ENCODE data around the gene JTB. TPM values are rescaled to one million over a fixed set of nuclear protein-coding genes. Genes with fewer than 3 reads are reported as not detected.

JTB gene
- total RNA-seq, 2 donors from 2014 or later, result 151 to 177 TPM

DNA sequence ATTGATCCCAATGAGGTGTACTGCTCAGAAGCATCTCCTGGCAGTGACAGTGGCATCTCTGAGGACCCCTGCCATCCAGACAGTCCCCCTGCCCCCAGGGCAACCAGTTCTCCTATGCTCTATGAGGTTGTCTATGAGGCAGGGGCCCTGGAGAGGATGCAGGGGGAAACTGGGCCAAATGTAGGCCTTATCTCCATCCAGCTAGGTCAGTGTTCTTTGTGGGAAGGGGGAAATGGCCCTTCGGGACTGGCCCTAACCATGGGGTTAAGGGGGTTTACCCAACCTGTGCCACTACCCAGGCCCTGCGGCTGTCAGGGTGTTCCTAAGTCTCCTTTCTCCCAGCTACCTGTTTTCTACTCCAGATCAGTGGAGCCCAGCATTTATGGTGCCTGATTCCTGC lies 8.5 kb downstream of the JTB start:
- H3K27me3 ChIP-seq, result no peaks in the 10 kb centered on the region
- peaks cover 0 to 3% of the 10 kb centered on the region in 2 donors for H3K36me3 ChIP-seq (replicated peaks in 1 of 2; ENCODE audit: insufficient read depth in 1 of 2, low read depth in 2 of 2)
- H3K9me3 ChIP-seq, result no peaks in the 10 kb centered on the region
- intact Hi-C loops (cut with DNase I), result no loop called here
- H3K27ac ChIP-seq, result peak overlapping the region in 3 of 4 donors; percentile 89 to 92 (median 91)
- TF ChIP-seq, protein P1, sequence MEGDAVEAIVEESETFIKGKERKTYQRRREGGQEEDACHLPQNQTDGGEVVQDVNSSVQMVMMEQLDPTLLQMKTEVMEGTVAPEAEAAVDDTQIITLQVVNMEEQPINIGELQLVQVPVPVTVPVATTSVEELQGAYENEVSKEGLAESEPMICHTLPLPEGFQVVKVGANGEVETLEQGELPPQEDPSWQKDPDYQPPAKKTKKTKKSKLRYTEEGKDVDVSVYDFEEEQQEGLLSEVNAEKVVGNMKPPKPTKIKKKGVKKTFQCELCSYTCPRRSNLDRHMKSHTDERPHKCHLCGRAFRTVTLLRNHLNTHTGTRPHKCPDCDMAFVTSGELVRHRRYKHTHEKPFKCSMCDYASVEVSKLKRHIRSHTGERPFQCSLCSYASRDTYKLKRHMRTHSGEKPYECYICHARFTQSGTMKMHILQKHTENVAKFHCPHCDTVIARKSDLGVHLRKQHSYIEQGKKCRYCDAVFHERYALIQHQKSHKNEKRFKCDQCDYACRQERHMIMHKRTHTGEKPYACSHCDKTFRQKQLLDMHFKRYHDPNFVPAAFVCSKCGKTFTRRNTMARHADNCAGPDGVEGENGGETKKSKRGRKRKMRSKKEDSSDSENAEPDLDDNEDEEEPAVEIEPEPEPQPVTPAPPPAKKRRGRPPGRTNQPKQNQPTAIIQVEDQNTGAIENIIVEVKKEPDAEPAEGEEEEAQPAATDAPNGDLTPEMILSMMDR (IDR thresholded peaks at IDR 0.05), result no peak
- no peak for TF ChIP-seq POLR2A (IDR thresholded peaks at IDR 0.05)
- no peak overlapping the region for H3K4me3 ChIP-seq
- DNase-seq (no peak), ATAC-seq (no peak)
- 93% methylated on average over 2 of the region's 2 CpGs; no CpG with 5 or more reads in 1 of the 2 donors for WGBS, 2 donors
- H3K4me1 ChIP-seq, result peaks cover 36% of the 10 kb centered on the region

GRCh38 chr1:153968408-153968807 lies 9.1 kb downstream of the JTB start:
- intact Hi-C loops (cut with DNase I), result no loop called here
- no peak for ATAC-seq
- Histone ChIP-seq H3K36me3 (replicated peaks in 1 of 2; ENCODE audit: insufficient read depth in 1 of 2, low read depth in 2 of 2) (no peaks in the 10 kb centered on the region), H3K4me1 (peaks cover 39% of the 10 kb centered on the region), H3K27ac (peak overlapping the region; percentile 67 to 92 (median 90)), H3K27me3 (no peaks in the 10 kb centered on the region), H3K4me3 (no peak overlapping the region), H3K9me3 (no peaks in the 10 kb centered on the region)
- WGBS, 2 donors, result 1 to 11% methylated on average over 13 of the region's 13 CpGs
- no peak for TF ChIP-seq POLR2A (IDR thresholded peaks at IDR 0.05)
- TF ChIP-seq, protein P1 (IDR thresholded peaks at IDR 0.05), result no peak
- DNase-seq, result no peak

- WGBS, 2 donors, result 0 to 2% methylated on average over 8 of the region's 8 CpGs
- DNase-seq, result peak; percentile 77 to 87 (median 80)
- Histone ChIP-seq H3K27me3 (no peaks in the 10 kb centered on the region), H3K27ac (peak overlapping the region; percentile 67 to 92 (median 90)), H3K9me3 (no peaks in the 10 kb centered on the region), H3K4me1 (peaks cover 39% of the 10 kb centered on the region), H3K4me3 (peak overlapping the region; percentile 11 to 54), H3K36me3 (replicated peaks in 1 of 2; ENCODE audit: insufficient read depth in 1 of 2, low read depth in 2 of 2) (no peaks in the 10 kb centered on the region)
- TF ChIP-seq POLR2A (IDR thresholded peaks at IDR 0.05), result no peak
- TF ChIP-seq, protein P1 (IDR thresholded peaks at IDR 0.05), result no peak
- ATAC-seq, result peak; percentile 24
- intact Hi-C loops (cut with DNase I), result no loop called here
Observed at GRCh38 chr1:153968000-153968363, 9.5 kb downstream of the JTB start.

GRCh38 chr1:153967107-153967999 lies 10.1 kb downstream of the JTB start, which contains the start of gene CREB3L4:
Gene CREB3L4, plus strand, starts transcription at chr1:153967902. Its CDS starts 624 bp downstream, at chr1:153968526.
- H3K4me3 ChIP-seq, result peak within 1 kb of the TSS; percentile 11 to 54
- peak; percentile 83 for ATAC-seq
- H3K9me3 ChIP-seq, result no peaks in the 10 kb centered on the region
- H3K36me3 ChIP-seq (replicated peaks in 1 of 2; ENCODE audit: insufficient read depth in 1 of 2, low read depth in 2 of 2), result no peaks in the 10 kb centered on the region
- no peaks in the 10 kb centered on the region for H3K27me3 ChIP-seq
- TF ChIP-seq, protein P1 (IDR thresholded peaks at IDR 0.05), result peak in 6 of 7 experiments; percentile 15 to 44 (median 26)
- TF ChIP-seq POLR2A (IDR thresholded peaks at IDR 0.05), result peak; percentile 93 to 98 (median 98)
- H3K4me1 ChIP-seq, result peaks cover 45% of the 10 kb centered on the region
- peak within 1 kb of the TSS; percentile 88 to 92 (median 90) for H3K27ac ChIP-seq
- 0% methylated on average over 32 to 60 of the region's 60 CpGs for WGBS, 2 donors
- intact Hi-C loops (cut with DNase I), result no loop called here
- DNase-seq, result peak; percentile 93 to 96 (median 96)
